Activated naive CD4-positive, alpha-beta T cell treated with anti-CD3 and anti-CD28 coated beads, Interleukin-2, amount 50 U/mL, for 16 hours (primary cell): ENCODE measurements around the gene RAD51B.

Experiments
- DNase-seq: peaks from one replicate; pipeline ENCODE4 v3.0.0-alpha.2; 2020

The RAD51B gene

DNA sequence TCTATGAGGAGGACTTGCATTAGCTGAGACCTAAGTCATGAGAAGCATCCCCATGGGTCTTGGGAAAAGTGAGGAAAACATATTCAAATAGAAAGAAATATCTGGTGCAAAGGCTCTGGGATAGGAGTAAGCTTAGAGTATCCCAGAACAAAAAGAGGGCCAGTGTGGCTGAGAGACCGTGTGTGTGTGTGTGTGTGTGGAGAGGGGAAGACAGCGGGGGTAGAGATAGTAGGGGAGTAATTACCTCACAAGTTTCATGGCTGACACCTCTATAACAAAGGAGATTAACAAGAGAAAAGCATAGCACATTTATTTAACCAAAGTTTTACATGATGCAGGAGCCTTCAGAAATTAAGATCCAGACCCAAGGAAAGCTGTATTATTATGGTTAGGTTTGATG, 440.5 kb downstream of the RAD51B start:
- DNase-seq = no peak

DNA sequence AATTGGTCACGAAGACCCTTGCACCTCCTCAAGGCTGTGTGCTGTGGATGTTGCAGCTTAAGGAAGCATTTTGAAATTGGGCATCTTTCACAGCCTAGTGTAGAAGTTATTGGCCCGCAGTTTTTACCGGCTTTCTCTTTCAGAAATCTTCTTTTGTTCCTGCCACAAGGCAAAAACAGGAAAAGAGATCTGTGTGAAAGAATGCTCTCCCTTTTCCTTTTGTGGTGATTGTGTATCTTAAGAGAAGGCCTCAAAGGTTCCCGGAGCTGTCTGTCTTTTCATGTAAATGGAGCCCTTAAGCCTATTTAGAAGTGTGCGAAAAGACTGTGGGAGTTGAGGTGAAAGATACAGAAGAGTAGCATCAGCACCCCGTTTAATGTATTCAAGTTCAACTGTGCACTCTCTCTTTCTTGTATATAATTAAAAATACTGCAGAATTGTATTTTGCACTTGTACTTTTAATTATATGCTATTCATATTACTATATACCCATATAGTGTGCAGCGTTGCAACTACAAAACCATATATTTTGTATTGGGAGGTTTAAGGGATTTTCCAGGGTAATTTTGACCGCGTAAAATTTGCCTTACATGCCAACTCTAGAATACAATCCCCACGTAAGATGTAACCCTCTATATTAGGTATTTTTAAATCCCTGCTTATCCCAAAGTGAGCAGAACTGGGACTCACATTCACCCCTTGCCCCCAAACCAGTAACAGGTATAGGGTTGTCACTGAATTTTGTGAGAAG, 441.7 kb downstream of the RAD51B start:
- no peak for DNase-seq

DNA sequence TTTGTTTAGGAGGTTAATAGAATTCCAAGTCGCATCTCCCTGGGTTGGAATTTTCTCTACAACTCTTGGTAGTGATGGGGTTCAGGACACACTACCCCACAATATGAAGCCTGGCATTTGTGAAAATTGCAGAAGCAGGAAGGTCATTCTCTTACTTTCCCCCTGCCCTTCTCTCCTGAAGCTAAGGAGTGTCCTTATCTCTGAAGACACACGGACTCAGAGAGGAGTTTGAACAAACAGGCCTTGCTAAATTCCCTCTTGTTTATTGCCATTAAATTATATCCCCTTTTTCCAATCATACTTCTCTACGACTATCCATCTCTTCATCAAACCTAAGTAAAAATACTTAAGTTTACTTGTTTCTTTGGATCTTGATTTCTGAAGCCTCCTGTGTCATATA, 443.0 kb downstream of the RAD51B start:
- no peak for DNase-seq

DNA sequence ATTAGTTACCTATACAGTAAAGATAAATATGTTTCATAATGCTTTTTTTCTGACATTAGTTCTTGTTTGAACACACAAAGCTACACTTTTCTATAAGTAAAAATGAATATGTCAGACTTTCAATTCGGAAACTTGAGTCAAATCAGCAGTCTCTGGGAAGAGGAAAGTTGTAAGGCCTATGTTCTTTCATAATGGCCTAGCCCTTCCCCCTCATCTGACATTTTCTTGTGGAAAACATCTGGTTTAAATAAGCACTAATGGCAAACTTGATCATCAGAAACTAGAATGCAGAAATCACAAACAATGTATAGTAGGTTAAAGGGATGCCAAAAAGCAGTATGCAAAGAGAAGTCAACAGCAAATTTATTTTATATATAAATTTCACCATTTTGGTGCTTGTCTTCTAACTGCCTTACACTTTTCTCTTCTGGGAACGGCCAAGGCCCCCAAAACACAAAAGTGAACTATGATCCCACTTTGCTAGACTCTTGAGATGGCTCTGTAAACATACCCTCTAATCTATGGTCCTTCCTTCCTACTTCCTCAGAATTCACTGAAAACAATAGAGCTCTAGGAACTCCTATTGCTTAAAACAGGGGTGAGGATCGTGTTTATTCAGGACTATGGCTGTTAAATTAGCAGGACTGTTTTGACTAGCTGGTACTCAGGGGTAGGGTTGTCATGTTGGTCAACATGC, 444.1 kb downstream of the RAD51B start:
- no peak for DNase-seq

DNA sequence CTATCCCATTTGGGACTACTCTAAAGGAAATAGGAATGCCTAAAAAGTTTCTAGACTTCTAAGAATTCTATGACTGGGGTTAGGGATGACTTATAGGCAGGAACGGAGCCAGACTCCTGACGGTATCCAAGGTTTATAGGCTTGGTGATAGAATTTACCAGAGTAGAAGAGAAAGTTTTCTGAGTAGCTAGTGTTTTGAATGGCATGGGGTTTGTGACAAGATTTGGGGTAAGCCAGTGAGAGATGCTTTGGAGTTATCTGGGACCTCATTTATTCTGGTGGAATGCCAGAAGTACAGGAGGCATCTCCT, 444.6 kb downstream of the RAD51B start:
- no peak for DNase-seq

DNA sequence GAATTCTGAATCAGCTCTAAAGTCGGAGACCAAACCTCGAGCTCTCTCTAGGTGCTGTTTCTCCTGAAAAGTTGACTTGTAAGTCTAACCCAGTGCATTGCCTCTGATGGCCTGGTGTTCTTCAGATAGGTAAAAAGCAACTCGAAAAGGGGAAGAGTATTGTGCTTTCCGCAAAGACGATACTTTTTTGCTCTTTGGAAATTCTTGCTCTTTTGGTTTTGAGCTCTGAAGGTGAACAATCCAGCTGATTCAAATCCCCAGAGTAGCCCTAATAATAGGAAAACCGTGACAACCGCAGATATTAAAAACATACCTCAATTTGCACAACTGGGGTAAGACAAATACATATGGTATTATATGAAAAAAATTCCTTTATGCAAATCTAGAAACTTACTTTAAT, 447.4 kb downstream of the RAD51B start:
- DNase-seq = no peak

DNA sequence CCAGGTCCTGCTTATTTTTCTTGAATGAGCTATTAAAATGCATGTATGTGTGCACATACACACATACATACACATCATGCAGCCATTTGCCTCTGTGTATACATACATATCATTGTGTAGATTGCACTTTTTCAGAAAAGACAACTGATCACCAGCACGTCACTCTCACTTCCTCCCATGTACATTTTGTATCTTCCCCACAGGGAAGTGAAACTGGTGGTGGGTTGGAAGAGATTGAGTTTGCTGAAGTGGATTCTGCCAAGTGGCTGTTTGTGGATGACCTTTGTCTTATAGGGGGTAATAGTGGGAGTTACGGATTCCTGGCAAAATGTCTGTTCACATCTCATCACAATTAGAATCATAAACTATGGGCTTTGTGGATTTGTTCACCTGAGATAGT, 448.6 kb downstream of the RAD51B start:
- no peak for DNase-seq

DNA sequence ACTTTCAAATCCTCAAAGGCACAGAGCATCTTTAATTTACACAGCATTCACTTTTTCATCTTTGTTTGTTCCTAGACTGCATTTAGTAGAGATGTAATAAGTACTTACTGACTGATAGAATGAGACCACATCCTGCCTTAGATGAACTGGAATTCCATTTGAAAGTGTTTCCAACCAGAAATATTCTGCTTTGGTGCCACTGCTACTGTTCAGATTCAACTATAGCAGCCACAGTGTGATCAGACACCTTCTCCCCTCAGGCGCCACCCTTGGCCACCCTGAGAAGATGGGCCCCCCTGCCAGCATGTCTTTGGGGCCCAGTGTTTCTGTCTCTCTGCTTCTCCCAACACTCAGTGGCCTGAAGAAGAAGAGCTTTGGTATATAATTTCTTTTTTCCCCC, 449.1 kb downstream of the RAD51B start:
- DNase-seq = no peak

DNA sequence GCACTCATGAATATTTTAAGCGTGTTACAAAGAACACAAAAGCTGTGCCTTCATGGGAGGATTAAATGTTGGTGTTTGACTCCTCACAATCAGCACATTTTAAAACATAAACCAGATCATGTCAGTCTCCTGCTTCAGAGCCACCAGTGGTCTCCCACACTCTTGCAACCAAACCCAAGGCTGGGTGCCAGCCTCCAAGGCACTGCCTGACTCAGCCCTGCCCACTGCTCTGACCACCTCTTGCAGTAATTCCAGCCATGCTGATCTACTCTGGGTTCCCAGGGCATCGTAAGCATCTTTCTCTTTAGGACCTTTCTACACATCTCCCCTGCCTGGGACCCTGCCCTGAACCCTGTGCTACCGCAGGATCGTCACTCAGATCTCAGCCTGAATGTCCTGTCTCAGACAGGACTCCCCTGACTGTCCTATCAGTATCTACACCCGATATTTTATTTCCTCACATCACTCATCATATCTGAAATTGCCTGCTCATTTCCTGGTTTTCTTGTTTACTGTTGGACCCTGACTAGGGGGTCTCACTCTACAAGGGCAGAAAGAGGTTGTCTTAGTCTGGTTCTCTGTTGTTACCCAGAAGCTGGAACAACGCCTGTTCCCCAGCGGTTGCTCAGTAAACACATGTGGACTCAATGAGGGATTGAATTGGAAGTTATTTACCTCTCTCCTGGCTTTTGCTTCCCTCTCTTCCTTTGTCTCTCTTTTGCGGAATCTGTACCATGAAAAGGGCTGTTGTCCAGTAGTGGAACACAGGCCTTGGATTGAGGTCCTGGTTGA, 449.8 kb downstream of the RAD51B start:
- DNase-seq = no peak

DNA sequence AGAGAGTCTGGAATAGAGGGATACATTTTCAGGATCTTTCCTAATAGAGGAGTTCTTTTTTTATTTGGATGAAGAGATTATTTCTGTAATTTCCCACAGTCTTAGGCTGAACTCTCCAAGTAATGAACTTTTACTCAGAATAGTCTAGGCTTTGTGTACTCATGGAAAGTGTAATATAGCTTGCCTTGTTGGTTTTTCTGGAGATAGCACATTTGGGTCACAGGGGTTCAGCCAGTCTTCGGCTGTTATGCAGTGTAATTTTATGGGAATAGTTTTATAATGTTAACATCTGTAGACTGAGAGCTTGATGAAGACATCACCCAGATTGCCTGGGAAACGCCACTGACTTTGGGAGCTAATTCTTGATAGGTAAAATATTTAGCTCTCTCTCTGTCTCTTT, 450.8 kb downstream of the RAD51B start:
- no peak for DNase-seq

DNA sequence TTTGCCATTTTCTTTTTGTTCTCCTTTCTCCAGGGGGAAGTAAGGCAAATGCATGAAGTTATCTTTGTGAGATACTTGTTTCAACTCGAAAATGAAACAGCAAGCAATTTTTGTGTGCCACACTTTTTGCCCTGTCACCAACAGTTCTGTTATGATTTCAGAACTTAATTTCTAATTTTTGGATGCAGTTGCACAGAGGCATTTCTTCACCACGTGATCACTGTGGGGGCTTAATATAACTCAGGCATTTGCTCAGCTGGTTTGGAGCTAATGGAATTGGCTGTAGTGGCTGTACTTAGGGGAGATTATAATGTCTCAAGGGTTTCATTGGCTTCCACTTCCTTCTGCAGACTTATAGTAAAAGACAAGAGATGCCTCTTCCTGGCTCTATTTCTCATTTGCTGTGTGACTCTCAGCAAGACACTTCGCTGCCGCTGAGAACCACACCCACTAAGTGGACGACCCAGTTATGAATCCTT, 452.4 kb downstream of the RAD51B start:
- no peak for DNase-seq

DNA sequence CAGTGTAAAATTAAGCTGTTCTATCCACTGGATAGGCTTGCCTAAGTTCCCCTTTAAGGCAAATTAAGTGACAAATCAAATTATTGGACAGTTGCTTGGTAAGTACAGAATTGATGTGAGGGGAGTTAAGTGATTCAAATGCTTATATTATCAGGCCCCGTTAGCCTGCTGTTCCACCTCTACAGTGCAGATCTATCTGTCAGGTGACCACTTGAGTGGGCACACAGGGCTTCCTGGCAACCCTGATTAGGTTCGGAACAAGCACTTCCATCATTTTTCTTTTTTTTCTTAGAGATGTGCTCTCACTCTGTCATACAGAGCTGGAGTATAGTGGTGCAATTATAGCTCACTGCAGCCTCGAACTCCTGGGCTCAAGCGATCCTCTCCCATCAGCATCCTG, 453.8 kb downstream of the RAD51B start:
- DNase-seq = no peak

DNA sequence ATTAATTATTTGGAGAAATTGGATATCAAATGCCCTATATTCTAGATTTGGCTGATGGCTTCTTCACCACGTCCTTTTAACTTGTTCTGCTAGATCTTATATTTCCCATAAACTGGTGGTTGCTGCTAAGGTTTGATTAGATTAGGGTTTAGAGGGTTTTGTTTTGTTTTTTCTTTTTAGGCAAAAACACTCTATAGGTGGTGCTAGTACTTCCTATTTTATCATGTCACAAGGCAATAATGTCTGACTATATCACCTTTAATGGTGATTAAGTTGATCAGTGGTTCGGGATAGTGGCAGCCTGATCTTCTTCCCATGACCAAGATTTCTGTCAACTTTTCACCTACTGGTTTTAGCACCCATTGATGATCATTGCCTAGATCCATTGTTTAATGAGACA, 455.1 kb downstream of the RAD51B start:
- no peak for DNase-seq

DNA sequence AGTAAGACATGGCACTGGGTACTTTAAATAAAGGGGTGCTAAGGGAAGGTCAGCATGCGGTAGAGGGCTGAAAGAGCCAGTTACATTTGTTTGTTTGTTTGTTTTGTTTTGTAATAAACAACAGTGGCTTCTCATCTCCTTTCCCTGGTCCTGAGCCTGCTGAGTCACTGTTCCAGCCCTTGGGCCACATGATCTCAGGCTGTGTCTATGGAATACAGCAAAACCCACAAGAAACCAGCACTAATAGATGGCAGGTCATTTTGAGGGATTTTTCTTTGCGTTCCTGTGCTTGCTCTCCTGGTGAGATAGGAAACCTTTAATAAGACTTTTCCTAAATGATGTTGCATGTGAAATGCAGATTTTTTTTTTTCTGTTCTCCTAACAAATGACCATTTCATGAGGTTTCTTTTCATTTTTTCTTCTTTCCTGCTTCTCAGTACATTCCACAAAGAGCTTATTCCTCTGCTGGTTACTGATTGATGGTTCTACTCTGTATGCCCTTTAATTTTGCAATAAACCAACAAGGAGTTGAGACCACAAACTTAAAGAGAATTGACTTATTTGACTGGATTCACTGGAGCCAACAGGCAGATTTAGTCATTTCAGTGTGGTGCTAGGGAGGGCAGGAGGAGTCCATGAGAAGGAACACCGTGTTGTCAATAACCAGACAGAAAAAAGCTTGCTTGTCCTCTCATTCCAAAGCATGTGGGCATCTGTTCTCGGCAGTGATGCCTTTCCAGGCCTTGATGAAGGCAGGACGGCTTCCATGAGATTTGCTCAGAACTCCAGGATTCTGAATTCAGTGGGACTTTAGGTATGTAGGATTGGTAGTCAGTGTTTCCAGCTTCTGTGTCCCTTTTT, 459.2 kb downstream of the RAD51B start:
- DNase-seq = no peak

DNA sequence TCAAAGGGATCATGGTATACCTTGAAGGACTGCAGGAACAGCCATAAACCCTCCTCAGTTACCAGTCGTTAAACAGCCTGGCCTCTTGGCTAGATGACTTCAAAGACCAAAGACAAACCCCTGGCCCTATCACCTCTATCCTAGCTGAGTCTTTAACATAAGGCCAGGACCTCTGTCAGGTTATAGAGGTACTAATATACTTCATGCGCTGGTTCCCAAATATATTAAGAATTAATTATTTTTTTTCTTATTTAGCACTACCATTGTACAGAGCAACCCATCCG, 459.8 kb downstream of the RAD51B start:
- no peak for DNase-seq

DNA sequence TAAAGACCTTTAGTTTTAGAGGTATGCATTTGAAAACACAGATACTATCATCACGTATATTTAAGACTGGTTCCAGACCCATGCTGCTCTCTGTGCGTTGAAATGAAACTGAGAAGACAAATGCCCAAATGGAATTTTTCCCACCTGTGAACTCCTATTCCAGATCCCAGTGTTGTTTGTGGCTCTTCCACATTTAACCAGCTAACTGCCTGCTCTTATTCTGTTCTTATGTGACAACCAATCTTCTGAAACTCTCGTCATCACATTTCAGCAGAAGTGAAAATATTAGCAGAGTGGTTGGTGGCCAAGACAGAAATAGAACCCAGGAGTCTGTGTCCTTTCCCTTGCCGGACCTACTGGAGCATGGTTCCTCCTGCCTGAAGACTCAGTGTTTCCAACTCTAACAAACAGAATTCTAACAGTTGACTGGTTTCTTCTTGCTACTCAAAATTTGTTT, 460.2 kb downstream of the RAD51B start:
- no peak for DNase-seq

DNA sequence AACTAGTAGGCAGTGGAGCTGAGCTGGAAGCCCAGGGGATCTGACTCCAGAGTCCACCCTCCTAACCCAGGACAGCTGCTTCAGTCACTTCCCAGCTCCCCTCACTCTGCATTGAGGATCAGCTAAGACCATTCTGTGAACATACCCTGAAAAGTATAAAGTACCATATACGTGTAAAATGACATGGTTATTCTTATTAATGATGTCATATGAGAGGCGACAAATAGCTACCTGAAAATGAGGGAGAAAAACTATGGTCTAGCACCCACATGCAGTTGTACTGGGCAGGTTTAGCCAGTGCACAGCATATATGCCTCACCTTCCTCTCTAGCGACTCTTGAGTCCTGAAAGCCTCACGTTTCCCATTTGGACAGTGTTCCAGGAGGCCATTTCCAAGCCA, 461.9 kb downstream of the RAD51B start:
- no peak for DNase-seq

DNA sequence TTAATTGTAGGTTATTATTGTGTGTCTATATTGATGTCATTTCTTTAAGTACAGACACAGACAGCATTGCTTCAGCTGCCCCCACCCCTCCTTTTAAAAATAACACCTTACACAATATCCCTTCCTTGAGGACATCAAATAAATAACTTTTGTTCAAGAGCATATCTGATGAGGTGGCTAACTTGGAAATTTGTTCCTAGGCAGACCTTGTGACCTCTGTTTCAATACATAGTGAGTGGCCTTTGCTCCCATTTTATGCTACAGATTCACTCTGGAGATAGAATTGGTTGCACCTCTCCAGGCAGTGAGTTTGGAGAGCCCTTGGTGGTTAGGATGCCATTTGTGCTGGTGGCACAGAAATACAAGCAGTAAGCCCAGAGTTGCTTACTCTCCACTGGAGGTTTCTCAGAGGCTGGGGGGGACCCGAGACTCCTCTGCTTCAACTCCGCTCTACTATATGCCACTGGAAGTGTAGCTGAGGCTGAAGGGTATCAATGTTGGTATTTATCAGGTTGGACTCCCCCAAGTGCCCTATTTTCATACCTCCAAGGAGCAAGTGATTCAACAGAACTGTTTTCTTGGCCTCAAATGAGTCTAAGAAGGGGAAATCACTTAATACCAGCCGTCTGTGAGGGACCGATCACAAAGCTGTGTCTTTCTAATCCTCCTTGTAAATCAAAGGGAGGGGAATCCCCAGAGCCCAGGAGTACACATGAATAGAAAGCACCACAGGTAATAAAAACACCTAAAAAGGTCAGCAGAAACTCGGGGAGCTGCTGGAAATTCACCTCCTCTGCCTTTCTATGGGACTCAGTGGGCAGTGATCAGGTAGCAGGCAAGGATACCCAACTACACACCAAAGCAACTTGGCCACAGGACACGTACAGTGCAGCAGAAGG, 463.1 kb downstream of the RAD51B start:
- peak; percentile 43 for DNase-seq

DNA sequence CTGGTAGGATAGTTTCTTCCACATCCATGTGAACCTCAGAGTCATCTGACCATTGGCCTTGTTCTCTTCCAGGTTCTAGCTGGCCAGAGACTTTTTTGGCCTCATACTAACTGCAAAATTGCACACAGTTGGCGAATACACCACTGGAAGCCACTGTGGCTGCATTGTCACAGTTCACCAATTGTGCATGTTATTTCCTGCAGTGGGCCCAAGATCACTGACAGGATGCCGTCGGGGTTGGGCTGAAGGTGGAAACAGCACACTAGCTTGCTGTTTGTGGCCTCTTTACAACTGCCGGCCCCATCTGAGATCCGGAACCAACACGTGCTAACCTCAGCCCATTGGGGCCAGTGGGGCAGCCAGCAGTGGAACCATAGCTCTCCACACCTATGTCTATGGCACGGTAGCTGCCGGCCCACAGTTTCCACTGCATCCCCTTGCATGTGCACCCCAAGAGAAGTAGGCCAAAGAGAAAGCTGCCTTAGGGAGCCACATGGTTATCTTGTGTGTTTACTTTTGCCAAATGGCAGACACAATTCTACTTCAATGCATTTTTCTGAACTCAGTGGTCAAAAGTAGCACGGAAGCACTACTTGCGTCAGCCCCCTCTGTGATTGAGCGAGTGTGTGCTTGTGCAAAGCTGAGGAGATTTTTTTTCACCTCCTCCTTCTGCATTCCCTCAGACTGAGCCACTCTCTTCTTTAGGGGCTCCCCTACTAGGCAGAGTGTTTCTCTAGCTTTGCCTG, 464.0 kb downstream of the RAD51B start:
- peak; percentile 37 for DNase-seq

DNA sequence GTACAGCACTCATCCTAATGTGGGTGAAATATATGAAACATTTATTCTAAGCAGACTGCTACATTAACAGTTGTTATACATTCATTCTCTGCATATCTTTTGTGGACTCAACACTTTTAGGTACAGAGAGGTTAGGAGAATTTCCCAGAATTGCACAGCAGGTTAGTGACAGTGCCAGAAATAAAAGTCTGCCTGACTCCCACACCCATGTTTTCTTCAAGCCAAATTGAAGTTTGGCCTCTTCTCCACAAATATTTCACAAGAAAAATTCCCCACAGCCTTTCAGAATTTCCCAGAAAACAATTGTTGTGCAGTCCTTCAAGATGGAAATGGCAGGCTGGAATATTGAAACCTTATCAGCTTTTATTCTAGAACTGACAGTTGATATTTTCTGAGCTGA, 464.8 kb downstream of the RAD51B start:
- no peak for DNase-seq

DNA sequence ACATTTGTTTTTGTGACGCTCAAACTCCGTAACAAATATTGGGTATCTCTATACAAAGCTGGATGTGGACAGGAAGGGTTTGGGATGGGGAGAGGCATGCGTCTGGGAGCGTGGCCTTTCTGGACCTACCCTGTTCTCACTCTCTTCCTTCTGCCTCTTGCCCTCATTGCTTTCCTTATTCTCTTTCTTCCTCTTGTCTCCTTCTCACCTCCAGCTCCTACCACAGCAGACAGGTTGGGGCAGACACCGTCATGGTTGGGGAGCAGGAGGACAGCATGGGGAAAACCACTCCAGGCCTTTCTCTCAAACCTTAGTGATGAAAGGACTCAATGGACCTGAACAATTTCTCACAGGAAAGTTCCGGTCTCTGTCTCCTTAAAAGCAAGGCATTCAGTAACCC, 465.3 kb downstream of the RAD51B start:
- no peak for DNase-seq
